NOMO-1 (cell line): Measurements from ENCODE around the gene RWDD1.
"Not testable (repeated sequence)": the region's sequence is repeated elsewhere in the genome, so short reads cannot be mapped to it uniquely, and the experiment has no call there.

ENCODE experiments used
- DNase-seq, 2 experiments: peaks; one replicate each; lab custom pipeline; 2025; ENCODE audit not compliant: unreplicated experiment in 2 of 2; lab: John Stamatoyannopoulos, UW

Gene RWDD1

GRCh38 chr6:116603916-116604315 is 32.6 kb downstream of the RWDD1 start:
- not testable (repeated sequence) for DNase-seq

GRCh38 chr6:116604868-116605267 is 33.6 kb downstream of the RWDD1 start:
- not testable (repeated sequence) for DNase-seq

GRCh38 chr6:116605935-116606334 is 34.6 kb downstream of the RWDD1 start:
- no peak for DNase-seq

- DNase-seq = no peak
Observed at GRCh38 chr6:116611056-116611455, 39.8 kb downstream of the RWDD1 start.

- DNase-seq = peak; percentile 78 to 87
Observed at GRCh38 chr6:116615937-116616736, 44.8 kb downstream of the RWDD1 start, which contains the start of gene RSPH4A. TSS of gene RSPH4A (plus strand) at chr6:116616479. CDS start at chr6:116616624, 145 bp downstream.

GRCh38 chr6:116616737-116617053 is 45.4 kb downstream of the RWDD1 start:
- no peak for DNase-seq

GRCh38 chr6:116624036-116624805 is 52.9 kb downstream of the RWDD1 start:
- no peak for DNase-seq

GRCh38 chr6:116625872-116626271 is 54.6 kb downstream of the RWDD1 start:
- DNase-seq = no peak

- DNase-seq = peak; percentile 70 to 77
Observed at GRCh38 chr6:116629563-116629981, 58.3 kb downstream of the RWDD1 start.

- DNase-seq = no peak
Observed at GRCh38 chr6:116631379-116631990, 60.2 kb downstream of the RWDD1 start.

GRCh38 chr6:116633685-116634084 is 62.4 kb downstream of the RWDD1 start:
- DNase-seq = no peak
